CD4-positive, alpha-beta T cell treated with Interleukin-17A for 1 hour (primary cell): ENCODE results near the gene PSORS1C2.

Experiments used
- DNase-seq: peaks from one replicate; pipeline ENCODE4 v3.0.0-alpha.2; 2020

Gene PSORS1C2

DNA sequence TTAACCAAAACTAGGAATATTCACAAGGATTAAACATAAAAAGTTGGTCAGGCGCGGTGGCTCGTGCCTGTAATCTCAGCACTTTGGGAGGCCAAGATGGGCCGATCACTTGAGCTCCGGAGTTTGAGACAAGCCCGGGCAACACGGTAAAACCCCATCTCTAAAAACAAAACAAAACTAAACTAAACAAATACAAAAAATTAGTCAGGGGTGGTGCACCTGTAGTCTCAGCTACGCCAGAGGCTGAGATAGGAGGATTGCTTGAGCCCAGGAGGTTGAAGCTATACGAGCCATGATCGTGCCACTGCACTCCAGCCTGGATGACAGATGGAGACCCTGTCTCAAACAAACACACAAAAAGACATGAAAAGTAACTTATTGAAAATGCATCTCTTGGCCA lies 3.2 kb downstream of the PSORS1C2 start:
- DNase-seq: no peak

DNA sequence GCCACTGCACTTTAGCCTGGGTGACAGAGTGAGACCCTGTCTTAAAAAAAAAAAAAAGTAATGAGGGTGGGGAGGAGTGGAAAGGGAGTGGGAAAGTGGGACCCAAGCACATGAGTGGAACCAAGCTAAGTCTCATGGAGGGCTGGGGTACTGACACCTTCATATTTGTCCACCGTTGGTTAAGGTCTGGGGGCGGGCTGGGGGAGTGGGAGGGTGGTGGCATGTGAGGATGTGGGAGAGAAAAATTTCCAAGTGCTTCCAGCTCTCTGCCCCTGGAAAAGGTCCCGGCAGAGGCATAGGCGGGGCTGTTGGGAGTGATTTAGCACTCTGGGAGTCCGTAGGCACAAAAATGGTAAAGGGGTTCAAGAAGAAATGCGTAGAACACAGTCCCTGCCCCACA lies 6.1 kb downstream of the PSORS1C2 start:
- DNase-seq: no peak

DNA sequence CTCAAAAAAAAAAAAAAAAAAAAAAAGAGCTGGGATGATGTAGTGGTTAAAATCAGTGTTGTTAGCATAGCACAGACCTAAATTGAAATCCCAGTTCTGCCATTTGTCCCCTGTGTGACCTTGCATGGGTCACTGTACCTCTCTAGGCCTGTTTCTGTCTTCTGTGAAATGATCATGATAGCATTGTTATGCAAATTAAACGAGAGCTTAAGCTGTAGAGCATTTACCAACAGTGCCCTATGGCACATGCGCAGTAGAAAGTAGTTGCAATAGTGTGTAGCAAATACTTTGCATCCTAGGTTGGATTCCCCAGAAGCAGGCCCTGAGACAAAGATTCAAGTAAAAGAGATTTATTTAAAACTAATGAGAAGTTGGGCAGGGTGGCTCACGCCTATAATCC lies 7.3 kb downstream of the PSORS1C2 start:
- no peak for DNase-seq

DNA sequence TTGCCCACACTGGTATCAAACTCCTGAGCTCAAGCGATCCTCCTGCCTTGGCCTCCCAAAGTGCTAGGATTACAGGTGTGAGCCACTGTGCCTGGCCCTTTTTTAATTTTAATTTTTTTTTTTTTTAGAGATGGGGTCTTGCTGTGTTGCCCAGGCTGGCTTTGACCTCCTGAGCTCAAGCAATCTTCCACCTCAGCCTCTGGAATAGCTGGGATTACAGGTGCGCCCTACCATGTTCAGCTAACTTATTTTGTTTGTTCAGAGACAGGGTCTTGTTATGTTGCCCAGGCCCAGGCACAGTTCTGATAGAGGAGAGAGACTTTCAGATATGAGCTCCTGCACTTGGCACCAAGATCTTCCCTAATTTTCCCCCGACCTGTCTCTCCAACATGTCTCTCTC lies 8.1 kb downstream of the PSORS1C2 start:
- no peak for DNase-seq

DNA sequence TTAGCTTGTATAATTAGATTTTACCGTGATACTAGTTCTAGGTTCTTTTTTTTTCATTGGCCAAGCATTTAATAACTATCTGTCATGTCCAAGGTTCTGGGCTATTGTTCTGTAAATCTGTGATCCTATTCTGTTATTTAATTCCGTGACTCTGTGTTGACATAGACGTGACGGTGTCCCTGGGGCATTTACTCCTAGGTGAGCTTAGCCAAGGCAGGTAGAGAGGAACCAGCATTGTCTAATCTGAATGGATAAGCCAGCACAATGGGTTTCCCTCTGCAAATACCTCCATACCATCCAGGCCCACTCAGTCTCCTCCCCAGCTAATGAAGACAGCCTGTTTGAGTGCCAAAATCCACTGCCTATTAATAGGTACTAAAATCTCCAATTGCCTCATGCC lies 9.7 kb downstream of the PSORS1C2 start:
- no peak for DNase-seq

DNA sequence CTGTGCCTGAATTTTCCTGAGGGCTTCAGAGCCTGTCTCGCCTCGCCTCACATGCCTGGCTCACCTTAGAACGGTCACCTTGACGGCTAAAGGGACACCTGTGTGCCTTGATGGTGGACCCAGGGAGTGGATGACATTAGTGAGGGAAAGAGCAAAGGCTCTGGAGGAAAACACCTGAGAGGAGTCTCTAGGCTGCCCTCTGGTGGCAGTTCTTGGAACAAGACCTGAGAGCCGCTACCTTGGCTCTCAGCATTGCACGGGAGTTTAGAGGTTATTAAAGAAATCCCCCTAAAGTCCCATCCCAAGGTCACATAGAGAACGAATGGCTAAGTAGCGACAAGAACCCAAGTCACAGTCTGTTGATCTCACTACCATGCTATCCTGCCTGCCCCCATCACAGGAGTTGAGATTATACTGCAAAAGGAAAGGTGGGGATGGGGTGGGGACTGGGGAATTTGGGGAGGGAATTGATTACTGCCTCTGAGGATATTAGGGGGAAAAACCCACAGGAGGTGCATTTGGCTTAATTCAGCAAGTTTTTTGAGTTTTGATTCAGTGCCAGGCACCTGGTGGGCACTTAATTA lies 10.7 kb downstream of the PSORS1C2 start:
- DNase-seq: peak; percentile 76

DNA sequence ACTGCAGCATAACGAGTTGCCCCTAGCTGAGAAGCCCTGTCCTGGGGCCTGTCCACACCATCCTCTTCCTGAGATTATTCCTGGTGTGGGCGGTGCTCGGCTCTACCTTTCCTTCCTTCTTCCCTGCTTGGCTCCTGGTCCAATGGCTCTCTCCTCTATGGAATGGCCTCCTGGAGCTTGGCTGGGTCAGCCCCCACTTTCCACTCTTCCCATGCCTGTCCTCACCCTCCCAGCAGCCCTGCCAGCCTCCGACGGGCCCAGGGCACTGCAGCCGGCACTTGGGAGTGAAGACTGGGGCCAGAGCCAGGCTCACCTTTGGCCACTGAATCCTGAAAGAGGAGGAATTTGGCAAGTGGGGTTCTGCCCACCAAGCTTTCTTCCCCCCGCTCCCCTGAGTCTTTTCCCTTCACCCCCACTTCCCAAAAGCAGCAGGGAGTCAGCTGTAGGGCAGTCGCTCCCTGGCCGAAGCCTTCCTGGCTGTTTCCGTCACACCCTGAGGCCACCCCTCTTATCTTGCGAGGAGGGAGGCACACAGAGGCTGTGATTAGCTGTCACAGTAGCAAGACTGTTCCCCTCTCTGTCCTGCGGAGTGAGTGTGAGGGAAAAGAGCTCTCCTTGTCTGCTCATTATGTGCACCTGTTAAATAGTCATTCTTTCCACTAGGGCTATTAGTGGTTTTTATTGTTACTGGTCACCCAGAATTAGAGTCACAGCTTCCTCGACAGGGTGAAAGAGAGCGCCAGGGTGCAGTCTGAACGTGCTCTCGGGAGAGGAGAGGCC lies 12.3 kb downstream of the PSORS1C2 start:
- no peak for DNase-seq

DNA sequence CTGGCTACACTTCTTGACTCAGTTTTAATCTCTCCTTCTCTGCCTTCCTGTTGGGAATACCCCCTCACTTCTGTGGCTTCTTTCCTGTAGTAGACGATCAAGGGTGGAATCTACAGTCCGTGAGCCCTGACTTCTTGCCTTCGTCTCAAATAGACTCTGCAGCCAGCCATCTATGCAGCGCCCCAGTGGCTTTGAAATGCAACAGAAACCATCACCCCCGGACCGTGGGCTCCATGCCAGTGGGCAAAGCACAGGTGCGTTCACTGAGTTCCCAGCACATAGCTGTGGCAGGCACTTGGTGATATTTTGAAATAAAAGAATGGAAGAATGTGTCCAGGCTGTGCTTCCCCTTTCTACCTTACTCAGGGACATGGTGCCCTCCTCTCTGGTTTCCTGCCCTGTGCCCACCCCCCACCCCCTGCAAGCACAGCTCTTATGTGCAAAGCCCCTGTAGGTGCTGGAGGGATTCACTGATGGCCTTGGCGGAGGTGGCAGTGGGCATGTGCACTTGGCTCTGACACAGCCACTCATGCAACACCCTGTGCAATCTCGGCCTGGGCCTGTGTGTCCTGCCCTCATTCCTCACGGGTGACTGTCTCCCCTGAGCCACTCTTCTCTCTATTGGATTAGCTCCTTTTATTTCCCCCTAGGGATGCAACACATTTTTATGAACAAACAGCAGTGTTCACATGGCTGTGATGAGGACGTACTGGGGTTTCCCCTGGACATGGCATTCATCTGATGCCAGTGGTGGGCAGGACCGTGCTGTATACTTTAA lies 13.1 kb downstream of the PSORS1C2 start:
- DNase-seq: no peak

DNA sequence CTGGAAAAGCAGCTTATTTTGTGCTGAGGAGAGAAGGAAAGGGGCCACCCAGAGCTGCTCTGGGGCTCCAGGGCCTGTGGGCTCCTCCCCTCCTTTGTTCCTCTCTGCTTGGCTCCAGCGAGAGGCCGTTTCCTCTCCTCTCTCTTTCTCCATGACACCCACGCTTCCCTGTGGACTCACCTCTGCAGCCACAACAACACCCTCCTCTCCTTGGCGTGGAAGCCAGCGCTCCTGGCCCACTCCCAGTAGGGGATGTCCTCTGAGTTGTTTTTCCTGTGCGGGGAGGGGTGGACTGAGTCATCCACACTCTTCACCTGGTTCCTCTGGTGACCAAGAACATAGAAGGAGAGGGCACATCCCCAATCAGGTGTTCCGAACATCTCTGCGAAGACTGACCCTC lies 13.7 kb downstream of the PSORS1C2 start:
- no peak for DNase-seq

DNA sequence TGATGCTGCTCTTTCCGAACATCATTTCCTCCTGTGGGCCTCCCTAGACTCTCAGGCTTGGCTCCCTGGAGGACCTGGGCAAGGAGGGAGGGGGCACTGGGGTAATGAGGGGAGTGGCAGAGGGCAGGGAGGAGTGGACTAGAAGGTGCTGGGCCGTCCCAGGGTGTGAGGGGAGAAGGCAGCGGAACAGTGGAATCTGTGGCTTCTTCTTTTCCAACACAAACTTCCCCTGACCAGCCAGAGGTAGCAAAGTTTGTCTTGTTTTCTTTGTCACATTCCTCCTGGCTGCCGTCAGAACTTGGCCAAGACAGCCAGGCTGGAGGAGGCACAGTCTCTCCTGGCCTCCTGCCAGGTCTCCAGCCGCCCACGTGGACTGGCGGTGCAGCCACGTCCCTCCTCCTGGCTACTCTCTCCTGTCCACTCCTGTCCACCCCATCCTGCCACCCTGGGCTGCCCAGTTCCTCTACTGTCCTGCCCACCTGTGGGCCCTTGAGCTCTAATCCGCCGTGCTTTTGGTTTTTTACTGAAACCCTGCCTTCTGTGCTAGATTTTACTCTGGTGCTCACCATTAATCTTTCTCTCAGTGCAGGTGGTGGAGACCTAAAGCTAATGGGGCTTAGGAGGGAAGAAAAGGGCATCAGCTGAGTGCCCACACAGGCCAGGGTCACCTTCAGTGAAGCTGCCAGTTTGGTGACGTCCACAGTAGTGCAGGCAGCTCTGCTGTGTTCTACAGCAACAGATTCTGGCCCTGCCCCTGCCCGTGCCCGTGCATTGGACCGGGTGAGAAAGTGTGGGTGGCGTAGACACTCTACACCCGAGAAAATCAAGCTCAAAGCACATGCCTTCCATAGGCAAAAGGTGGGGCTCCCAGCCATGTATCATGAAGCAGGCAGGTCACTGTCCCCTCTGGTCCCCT lies 15.8 kb downstream of the PSORS1C2 start:
- DNase-seq: no peak

DNA sequence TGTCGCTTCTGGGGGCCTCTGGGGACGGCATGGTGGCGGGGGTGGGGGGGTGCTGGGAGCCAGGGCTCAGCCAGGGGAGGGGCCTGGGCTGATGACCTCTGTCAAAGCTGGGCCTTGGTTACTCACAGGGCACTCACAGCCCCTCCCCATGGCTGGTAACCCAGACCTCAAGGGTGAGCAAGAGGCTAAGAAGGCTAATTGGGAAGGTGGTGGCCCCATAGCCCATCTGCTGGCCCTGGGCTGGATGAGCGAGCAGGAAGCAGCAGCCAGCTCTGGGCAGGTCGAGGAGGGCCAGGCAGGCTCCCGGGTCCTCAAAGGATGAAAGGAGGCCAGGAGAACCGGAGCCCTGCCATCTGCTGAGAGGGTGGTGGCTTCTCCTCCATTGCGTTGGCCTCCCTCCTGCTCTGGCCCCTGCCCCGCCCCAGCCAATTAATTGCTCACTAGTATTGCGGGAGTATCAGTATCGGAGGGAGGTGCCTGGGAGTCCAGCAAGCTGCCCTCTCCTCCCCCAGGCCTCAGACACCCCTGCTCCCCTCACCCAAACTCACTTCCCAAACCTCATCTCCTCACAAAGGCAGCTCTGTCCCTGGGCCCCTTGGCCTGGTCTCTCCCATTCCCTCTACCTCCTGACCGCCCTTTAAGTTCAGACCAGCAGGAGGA lies 17.6 kb downstream of the PSORS1C2 start:
- no peak for DNase-seq

DNA sequence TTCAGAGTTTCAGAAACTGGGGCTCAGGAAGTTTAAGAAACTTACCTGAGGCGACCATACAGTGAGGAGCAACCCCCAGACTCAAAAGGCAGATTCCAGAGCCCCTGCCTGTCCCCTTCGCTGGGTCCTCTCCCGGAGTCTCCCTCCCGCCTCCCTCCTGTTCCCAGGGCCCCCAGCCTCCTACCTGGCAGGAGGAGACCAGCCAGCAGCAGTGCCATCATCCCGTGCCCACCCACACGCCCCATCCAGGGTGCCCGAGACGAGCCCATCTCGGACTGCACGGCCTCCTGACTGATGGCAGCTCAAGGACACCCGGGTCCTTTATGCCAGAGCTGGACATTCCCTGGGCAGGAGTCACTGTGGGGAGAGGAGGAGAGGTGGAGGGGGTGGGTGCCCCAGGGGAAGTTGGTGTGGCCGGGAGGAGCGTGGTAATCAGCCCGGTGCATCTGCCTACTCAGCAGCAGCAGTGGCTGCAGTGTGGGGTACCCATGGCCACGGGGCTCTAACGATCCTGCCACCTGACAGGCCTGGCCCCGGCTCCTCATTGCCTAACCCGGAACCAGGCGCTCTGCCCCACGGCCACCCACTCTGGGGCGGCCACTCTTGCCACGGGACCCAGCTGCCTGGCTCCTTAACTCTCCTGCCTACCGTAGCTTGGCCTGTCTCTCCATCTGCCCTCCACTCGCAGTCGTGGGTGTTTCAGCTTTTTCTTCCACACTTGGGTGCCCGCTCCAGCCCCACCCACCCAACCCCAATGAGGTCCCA lies 18.5 kb downstream of the PSORS1C2 start, which contains the start of gene CDSN:
CDSN (minus strand) TSS at position 296 of the 765 bp plus-strand sequence; CDS start at position 269, 27 bp downstream.
- no peak for DNase-seq

DNA sequence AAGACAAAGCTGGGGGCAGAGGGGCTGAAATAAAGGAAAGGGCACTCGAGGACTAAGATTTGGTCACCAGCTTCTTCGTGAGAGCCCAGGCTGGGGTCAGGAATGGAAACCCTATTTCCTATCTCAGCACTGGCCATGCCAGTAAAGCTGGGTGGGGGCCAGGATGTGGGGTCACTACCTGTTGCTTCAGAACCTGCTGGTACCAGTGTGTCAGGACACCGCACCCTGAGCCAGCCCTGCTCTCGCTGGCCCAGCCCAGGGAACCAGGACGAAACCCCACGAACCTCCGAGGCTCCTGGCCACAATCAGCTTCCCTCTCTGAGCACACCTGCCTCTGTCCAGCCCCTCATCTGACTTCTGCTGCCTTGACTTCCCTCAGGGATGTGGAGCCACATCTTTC lies 20.7 kb downstream of the PSORS1C2 start:
- DNase-seq: no peak

DNA sequence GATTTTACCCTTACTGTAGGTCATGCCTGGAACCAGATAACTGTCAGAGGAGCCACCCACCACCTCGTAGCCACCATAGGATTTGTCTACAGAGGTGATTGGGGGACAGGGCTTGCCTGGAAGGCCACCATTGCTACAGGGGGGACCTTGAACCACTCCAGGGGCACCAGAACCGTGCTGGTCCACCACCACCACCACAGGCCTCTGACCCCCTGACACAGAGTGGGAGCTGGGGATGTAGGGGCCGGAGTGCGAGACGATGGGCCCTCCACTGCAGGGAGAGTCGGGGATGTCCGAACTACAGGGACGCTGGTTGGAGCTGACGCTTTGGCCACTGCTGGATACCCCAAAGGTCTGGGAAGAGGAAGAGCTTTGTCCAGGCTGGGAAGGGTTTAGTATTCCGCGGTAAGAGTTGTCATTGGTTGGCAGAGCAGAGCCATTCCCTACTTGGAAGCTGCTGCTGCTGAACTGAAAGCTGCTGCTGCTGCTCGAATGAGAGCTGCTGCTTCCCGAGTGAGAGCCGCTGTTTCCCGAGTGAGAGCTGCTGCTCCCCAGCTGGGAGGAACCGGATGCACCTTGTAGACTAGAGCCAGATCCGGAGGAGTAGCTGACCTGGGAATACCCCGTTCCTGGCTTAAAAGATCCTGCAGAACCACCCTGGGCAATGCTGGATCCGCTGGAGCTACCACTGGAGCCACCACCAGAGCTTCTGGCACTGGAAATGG lies 22.0 kb downstream of the PSORS1C2 start:
- no peak for DNase-seq

DNA sequence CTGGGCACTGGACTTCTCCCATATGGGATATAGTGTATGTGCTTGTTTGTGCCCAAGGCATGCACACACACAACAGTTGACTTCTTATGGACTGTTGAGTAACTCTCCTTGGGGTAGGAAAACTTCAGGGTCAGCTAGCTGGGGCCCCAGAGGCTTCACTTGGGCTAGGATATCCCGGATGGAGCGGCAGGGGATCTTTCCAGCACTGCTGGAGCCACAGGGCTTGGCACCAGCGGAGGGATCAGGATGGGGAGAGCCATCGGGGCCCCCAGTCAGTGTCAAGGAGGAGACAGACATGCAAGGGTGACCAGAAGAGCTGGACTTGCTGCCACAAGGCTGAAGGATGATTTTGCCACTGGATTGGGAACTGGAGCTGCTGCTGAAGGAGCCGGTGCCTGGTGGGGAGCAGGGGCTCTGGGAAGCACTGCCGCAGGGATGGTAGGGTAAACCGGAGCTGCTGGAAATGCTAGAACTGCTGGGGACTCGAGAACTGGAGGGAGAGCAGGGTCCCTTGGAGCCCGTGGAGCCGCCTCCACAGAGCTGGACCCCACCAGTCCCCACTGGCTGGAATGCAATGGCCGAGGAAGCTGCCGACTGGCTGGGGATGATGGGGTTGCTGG lies 22.8 kb downstream of the PSORS1C2 start:
- DNase-seq: no peak

DNA sequence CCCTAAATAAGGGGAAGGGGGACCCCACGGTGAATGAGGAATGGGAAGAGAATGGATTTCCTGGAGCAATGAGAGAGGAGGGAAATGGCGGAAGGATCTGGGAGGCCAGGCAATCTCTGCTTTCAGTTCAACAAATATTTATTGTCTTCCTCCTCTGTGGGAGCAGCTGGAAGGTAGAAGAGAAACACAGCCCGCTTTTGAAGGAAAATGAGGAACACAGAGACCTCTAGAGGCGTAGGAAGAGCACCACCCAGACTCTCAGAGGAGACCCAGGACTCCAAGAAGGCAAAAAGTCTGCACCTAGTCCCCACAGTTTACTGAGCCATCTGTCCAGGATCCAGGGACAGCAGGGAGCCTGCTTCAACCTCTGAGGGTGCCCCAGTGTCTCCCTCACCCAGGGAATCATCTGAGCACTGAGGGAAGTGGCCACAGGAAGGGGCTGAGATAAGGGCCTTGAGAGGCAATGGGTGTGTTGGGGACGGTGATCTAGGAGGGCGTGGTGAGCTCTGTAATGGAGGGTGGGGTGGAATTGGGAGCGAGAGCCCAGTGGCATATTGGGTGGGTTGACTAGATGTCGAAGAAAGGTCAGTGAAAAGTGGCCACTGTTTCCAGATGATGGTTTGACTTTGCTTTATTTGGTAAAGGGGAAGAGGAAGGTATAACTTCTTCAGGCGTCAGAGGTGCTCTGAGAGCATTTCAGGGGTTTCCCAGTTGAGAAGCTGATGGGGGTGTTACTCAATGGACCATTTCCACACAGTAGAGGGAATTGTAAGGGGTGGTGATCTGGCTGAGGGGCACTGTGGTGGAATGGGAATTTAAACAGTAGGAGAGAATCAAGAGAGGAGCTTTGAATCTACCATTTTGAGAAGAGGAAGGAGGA lies 23.7 kb downstream of the PSORS1C2 start:
- peak; percentile 30 for DNase-seq

DNA sequence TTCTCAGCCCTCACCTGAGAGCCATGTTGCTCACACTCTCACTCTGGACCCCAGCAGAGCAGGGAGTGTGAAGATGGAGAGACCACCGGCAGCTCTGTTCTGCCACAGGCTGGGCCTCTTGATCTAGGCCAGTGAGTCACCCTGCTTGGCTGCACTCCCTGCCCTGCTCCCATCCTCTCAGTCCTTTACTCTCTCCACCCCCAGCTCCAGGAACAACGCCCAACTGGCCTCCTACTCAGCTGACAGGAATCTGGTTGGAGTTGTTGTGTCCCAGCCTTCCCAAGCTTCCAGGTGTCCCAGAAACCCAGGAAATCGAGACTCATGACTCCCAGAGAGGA lies 24.4 kb downstream of the PSORS1C2 start, which contains the start of gene PSORS1C1:
PSORS1C1 (plus strand) TSS at position 260 of the 338 bp plus-strand sequence. CDS start 14,833 bp downstream, outside the sequence.
- DNase-seq: no peak

DNA sequence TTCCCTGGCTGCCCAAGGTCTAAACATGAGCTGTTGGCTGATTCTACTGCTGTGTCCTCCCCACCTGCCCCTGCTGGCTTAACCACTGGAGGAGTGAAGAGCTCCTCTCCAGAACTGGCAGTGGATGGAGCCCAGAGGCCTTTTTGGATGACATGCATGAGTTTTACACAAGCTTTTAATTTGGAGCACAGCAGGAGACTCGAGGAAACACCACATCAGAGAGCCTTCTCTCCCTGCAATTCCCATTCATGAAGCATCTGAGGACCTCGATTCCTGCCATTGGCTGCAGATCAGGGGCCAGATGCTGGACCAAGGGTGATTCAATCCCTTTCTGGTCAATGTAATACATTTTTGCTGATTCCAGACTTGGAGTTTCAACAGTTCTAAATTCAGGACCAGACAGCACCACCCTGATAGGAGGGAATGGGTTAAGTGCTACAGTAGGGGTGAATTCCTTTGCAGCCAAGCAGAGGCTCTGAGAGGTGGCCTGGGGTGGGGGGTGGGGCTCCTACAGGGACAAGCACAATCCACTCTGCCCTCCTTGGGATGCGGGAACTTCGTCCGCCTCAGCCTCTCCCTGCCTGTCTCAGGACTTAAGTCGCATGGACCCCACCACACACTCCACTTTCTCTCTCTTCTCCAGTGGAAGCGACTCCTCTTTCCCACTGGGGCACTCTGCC lies 24.9 kb downstream of the PSORS1C2 start:
- DNase-seq: no peak

DNA sequence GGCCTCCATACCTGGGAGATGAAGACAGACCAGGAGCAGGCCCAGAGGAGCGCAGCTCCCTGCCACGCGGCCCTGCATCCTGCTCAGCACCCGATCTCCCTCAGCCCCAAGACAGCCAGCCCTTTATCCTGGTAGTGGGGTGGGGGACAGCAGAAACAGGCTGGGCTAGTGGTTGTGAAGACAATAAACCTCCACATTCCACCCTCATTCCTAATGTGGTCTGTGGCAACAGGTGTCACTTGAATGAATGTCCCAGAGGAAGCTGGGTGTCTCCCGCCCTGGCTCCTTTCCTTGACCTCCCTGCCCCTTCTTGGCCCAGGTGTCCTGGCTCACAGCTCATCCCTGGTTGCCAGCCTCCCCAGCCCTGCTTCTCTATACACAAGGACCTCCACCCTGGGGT lies 26.4 kb downstream of the PSORS1C2 start, which contains the start of gene C6orf15:
C6orf15 (minus strand) TSS at position 98 of the 400 bp plus-strand sequence; CDS start at position 78, 20 bp downstream.
- DNase-seq: no peak
